Activated CD8-positive, alpha-beta T cell treated with anti-CD3 and anti-CD28 coated beads, Interleukin-2, amount 10 ng/mL, durations not matched to agents 7 days and 5 days (primary cell): Measurements from ENCODE around the gene SPSB2. TPM values are rescaled to one million over a fixed set of nuclear protein-coding genes. Genes with fewer than 3 reads are reported as not detected.

Source experiments
- ATAC-seq: fragments of 150-1000 bp; cut with Tn5 transposase; one replicate; pipeline ENCODE4 v1.10.0; 2021; ENCODE audit warnings: moderate library complexity
- CTCF ChIA-PET: fragments of 350-600 bp; sonication (Branson Sonifier 250); formaldehyde crosslinking; loops from one replicate; lab custom pipeline; 2021; ENCODE audit warnings: antibody characterized with exemption; lab: Charles Lee
- POLR2A ChIA-PET: fragments of 350-600 bp; sonication (Branson Sonifier 250); formaldehyde crosslinking; loops from one replicate; lab custom pipeline; 2021; ENCODE audit warnings: antibody characterized with exemption; lab: Charles Lee
- DNase-seq: peaks from one replicate; pipeline ENCODE4 v3.0.0-alpha.2; 2020
- H3K27ac Mint-ChIP-seq: one replicate; pipeline ENCODE4 v1.8.0; 2021; ENCODE audit warnings: mild to moderate bottlenecking, mixed read lengths
- H3K27me3 Mint-ChIP-seq: one replicate; pipeline ENCODE4 v1.8.0; 2021; ENCODE audit warnings: low read depth, mixed read lengths
- H3K36me3 Mint-ChIP-seq: one replicate; pipeline ENCODE4 v1.8.0; 2021; ENCODE audit warnings: low read depth, mixed read lengths
- H3K4me1 Mint-ChIP-seq: one replicate; pipeline ENCODE4 v1.8.0; 2021; ENCODE audit warnings: low read depth, mixed read lengths
- H3K4me3 Mint-ChIP-seq: one replicate; pipeline ENCODE4 v1.8.0; 2021; ENCODE audit warnings: mild to moderate bottlenecking, mixed read lengths
- H3K9me3 Mint-ChIP-seq: one replicate; pipeline ENCODE4 v1.8.0; 2022; ENCODE audit warnings: mixed read lengths; ENCODE audit not compliant: insufficient read depth
- total RNA-seq, 2 experiments: library from RNA; stranded (reverse); gene quantifications; one replicate each; pipeline ENCODE4 v1.2.3, GENCODE V29; 2021

Gene SPSB2
- total RNA-seq, 2 experiments from 2014 or later: 10.0 to 11.2 TPM

- CTCF ChIA-PET: interaction anchor here (0.9 kb wide), 2 partner anchors 9 to 27 kb away, joined by 3 to 4 read pairs; no protein-coding TSS in a partner anchor
- Mint-ChIP-seq H3K4me3 (no peak overlapping the region), H3K36me3 (peaks cover 59% of the 10 kb centered on the region), H3K27ac (no peak overlapping the region), H3K27me3 (no peaks in the 10 kb centered on the region), H3K4me1 (peaks cover 15% of the 10 kb centered on the region), H3K9me3 (no peaks in the 10 kb centered on the region)
- POLR2A ChIA-PET: interaction anchor here (0.7 kb wide), 1 partner anchor 10 kb away, joined by 4 read pairs; no protein-coding TSS in a partner anchor
- DNase-seq (no peak), ATAC-seq (no peak)
Observed at GRCh38 chr12:6863033-6863432, 10.1 kb downstream of the SPSB2 start.

DNA sequence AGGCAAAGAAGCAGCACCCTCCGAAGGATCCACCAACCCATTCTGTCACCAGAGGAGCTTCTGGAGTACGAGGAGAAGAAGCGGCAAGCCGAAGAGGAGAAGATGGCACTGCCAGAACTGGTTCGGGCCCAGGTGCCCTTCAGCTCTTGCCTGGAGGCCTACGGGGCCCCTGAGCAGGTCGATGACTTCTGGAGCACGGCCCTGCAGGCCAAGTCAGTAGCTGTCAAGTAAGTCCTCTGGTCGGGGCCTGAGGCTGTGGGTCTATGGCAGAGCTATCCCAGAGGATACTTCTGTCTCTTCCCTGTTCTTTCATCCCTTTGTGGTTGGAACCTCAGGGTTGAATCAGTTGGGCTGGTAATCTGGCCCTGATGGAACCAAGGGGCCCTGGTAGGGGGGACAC lies 11.7 kb downstream of the SPSB2 start:
- H3K36me3 Mint-ChIP-seq: peaks cover 66% of the 10 kb centered on the region

DNA sequence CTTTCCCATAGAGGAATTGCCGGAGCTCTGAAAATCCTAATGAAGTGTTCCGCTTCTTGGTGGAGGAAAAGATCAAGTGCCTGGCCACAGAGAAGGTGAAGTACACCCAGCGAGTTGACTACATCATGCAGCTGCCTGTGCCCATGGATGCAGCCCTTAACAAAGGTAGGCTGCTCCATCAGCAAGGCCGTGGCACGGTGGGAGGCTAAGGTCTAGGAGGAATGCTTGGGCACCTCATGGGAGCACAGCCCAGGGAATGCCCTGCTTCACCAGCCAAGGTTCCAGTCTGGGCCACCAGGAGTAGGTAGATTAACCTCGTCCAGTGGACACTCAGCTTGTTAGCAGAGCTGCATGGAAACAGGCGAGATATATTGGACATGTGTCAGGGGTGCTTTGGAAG lies 12.2 kb downstream of the SPSB2 start:
- Mint-ChIP-seq H3K27ac (no peak overlapping the region), H3K9me3 (no peaks in the 10 kb centered on the region), H3K36me3 (peaks cover 65% of the 10 kb centered on the region), H3K4me3 (no peak overlapping the region), H3K4me1 (peaks cover 2% of the 10 kb centered on the region), H3K27me3 (no peaks in the 10 kb centered on the region)
- ChIA-PET CTCF (interaction anchor here (1.0 to 1.1 kb wide), 2 partner anchors 11 to 323 kb away, joined by 3 read pairs; no protein-coding TSS in a partner anchor), POLR2A (interaction anchor here (0.7 to 1.8 kb wide), 3 partner anchors 9 to 83 kb away, joined by 3 to 13 read pairs (median 4); partner anchors contain the start of genes C12orf57, CDCA3, RNU7-1 and USP5)
- ATAC-seq (no peak), DNase-seq (no peak)

More for the DNA sequence above, 11.7 kb downstream of the SPSB2 start:
- no peak for DNase-seq
- ATAC-seq: no peak
- ChIA-PET POLR2A (interaction anchor here (0.7 to 1.8 kb wide), 3 partner anchors 9 to 82 kb away, joined by 3 to 13 read pairs (median 4); partner anchors contain the start of genes C12orf57, CDCA3, RNU7-1 and USP5), CTCF (interaction anchor here (1.0 to 1.1 kb wide), 2 partner anchors 11 to 324 kb away, joined by 3 read pairs; no protein-coding TSS in a partner anchor)
- Mint-ChIP-seq H3K27ac (no peak overlapping the region), H3K9me3 (no peaks in the 10 kb centered on the region), H3K4me3 (no peak overlapping the region), H3K4me1 (peaks cover 6% of the 10 kb centered on the region), H3K27me3 (no peaks in the 10 kb centered on the region)

DNA sequence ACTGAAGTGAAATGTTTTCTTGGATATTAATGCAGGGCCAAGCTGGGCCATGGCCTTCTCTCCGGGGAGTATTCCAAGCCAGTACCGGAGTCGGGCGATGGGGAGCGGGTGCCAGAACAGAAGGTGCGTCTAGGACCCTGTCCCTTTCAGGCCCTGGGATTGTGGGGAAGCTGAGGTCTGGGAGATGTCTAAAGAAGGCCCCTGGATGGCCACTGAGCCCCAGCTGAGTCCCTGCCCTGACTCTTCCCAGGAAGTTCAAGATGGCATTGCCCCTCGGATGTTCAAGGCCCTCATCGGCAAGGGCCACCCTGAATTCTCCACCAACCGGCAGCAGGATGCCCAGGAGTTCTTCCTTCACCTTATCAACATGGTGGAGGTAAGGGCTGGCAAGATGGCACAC lies 13.0 kb downstream of the SPSB2 start:
- no peak overlapping the region for H3K4me3 Mint-ChIP-seq
- no peaks in the 10 kb centered on the region for H3K9me3 Mint-ChIP-seq
- POLR2A ChIA-PET: no interaction called here
- no peaks in the 10 kb centered on the region for H3K4me1 Mint-ChIP-seq
- no peaks in the 10 kb centered on the region for H3K27me3 Mint-ChIP-seq
- CTCF ChIA-PET: interaction anchor here (1.0 kb wide), 1 partner anchor 323 kb away, joined by 3 read pairs; no protein-coding TSS in a partner anchor
- no peak overlapping the region for H3K27ac Mint-ChIP-seq
- DNase-seq (no peak), ATAC-seq (no peak)
- peaks cover 65% of the 10 kb centered on the region for H3K36me3 Mint-ChIP-seq

GRCh38 chr12:6858799-6859198 lies 14.3 kb downstream of the SPSB2 start:
- ChIA-PET POLR2A (no interaction called here), CTCF (no interaction called here)
- no peak for ATAC-seq
- H3K9me3 Mint-ChIP-seq: no peaks in the 10 kb centered on the region
- no peak for DNase-seq
- H3K36me3 Mint-ChIP-seq: peaks cover 64% of the 10 kb centered on the region
- no peaks in the 10 kb centered on the region for H3K27me3 Mint-ChIP-seq
- H3K4me3 Mint-ChIP-seq: no peak overlapping the region
- no peak overlapping the region for H3K27ac Mint-ChIP-seq
- peaks cover 10% of the 10 kb centered on the region for H3K4me1 Mint-ChIP-seq

GRCh38 chr12:6855322-6855721 lies 17.8 kb downstream of the SPSB2 start:
- Mint-ChIP-seq H3K4me3 (no peak overlapping the region), H3K27me3 (no peaks in the 10 kb centered on the region), H3K9me3 (no peaks in the 10 kb centered on the region), H3K4me1 (peaks cover 23% of the 10 kb centered on the region), H3K36me3 (peaks cover 46% of the 10 kb centered on the region), H3K27ac (no peak overlapping the region)
- ChIA-PET POLR2A (interaction anchor here (6.6 kb wide), 1 partner anchor 12 kb away, joined by 93 read pairs; the partner anchor contains the start of gene TPI1), CTCF (interaction anchor here (7.0 to 13.9 kb wide), 2 partner anchors 16 to 19 kb away, joined by 121 to 130 read pairs; partner anchors contain the start of genes GNB3 and SPSB2)
- DNase-seq (no peak), ATAC-seq (no peak)

- ChIA-PET CTCF (interaction anchor here (1.2 to 13.9 kb wide), 5 partner anchors 13 to 101 kb away, joined by 5 to 130 read pairs (median 23); partner anchors contain the start of genes GNB3, MLF2, SPSB2 and TPI1), POLR2A (interaction anchor here (4.0 to 6.6 kb wide), 2 partner anchors 13 to 18 kb away, joined by 47 to 93 read pairs; partner anchors contain the start of genes SPSB2 and TPI1)
- H3K4me3 Mint-ChIP-seq: no peak overlapping the region
- H3K36me3 Mint-ChIP-seq: peaks cover 49% of the 10 kb centered on the region
- H3K9me3 Mint-ChIP-seq: no peaks in the 10 kb centered on the region
- ATAC-seq: no peak
- H3K27me3 Mint-ChIP-seq: no peaks in the 10 kb centered on the region
- no peak for DNase-seq
- H3K27ac Mint-ChIP-seq: peak overlapping the region; percentile 98
- H3K4me1 Mint-ChIP-seq: peaks cover 35% of the 10 kb centered on the region
Observed at GRCh38 chr12:6854036-6854435, 19.1 kb downstream of the SPSB2 start.

DNA sequence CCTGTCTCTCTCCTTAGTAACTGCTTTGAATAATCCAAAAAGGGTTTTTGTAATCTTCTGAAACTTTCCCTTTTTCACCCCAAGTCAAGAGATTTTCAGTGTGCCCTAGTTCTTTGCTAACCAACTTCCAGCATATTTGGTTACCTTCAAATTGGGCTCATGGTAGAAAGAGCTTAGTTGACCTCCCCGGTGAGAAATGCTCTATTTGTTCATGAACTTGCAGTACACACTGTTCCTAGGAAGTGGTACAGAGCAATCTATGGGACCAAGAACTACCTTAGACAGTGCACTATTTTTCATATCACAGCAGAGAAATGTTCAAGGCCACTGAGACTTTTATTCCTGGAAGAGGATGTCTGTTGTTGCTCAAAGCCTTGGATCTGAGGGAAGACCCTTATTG lies 19.5 kb downstream of the SPSB2 start:
- ATAC-seq (no peak), DNase-seq (no peak)
- CTCF ChIA-PET: interaction anchor here (1.2 to 13.9 kb wide), 7 partner anchors 14 to 130 kb away, joined by 4 to 130 read pairs (median 19); partner anchors contain the start of genes COPS7A, GNB3, MLF2 and SPSB2
- peak overlapping the region; percentile 98 for H3K27ac Mint-ChIP-seq
- H3K4me3 Mint-ChIP-seq: peak overlapping the region; percentile 90
- no peaks in the 10 kb centered on the region for H3K27me3 Mint-ChIP-seq
- POLR2A ChIA-PET: interaction anchor here (1.2 to 6.6 kb wide), 6 partner anchors 10 to 100 kb away, joined by 4 to 93 read pairs (median 20); partner anchors contain the start of genes C12orf57, MLF2, RNU7-1 and SPSB2
- H3K9me3 Mint-ChIP-seq: no peaks in the 10 kb centered on the region
- H3K36me3 Mint-ChIP-seq: peaks cover 53% of the 10 kb centered on the region
- H3K4me1 Mint-ChIP-seq: peaks cover 38% of the 10 kb centered on the region

- Mint-ChIP-seq H3K36me3 (peaks cover 55% of the 10 kb centered on the region), H3K27me3 (no peaks in the 10 kb centered on the region), H3K9me3 (no peaks in the 10 kb centered on the region), H3K27ac (peak overlapping the region; percentile 98), H3K4me1 (peaks cover 42% of the 10 kb centered on the region), H3K4me3 (peak overlapping the region; percentile 90)
- DNase-seq (peak; percentile 74), ATAC-seq (peak; percentile 3)
- CTCF ChIA-PET: interaction anchor here (0.6 to 13.9 kb wide), 18 partner anchors 11 to 282 kb away, joined by 3 to 130 read pairs (median 6); partner anchors contain the start of genes COPS7A, GNB3, LPCAT3 and MLF2
- POLR2A ChIA-PET: interaction anchor here (0.7 to 6.6 kb wide), 21 partner anchors 9 to 318 kb away, joined by 3 to 93 read pairs (median 6); partner anchors contain the start of genes C12orf57, COPS7A, GAPDH and MLF2
Observed at GRCh38 chr12:6852651-6853354, 20.3 kb downstream of the SPSB2 start.

DNA sequence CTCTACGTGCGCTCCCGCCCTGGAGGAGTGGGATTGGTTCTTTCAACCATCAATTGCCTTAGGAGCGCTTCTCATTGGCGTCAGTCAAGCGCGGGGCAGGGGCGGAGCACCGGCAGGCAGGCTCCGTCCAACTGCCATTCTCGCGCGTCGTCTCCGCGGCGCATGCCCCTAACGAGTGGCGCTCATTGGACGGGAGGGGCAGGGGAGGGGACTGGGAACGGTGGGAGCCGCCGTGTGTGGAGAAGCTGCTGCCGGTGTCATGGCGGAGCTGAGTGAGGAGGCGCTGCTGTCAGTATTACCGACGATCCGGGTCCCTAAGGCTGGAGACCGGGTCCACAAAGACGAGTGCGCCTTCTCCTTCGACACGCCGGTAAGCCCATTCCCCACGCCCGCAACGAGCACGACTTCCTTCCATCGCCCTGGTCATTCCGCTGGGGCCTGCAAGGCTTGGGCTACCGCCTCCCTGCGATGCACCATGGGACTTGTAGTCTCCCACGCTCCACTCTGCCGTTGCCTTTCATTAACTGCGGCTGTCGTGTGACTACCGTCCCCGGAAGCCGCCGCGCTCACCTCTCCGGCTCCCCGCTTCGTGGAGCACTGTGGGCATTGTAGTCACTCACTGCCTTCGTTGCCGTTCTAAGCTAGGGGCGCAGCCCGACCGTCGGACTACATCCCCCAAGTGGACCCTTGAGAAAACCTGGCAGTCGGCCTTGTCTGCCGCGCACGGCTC lies 21.0 kb downstream of the SPSB2 start, which contains the start of gene USP5:
Gene USP5 (plus strand): TSS at position 230 of the 730 bp plus-strand sequence. CDS start 30 bp downstream, at position 260.
- peak within 1 kb of the TSS; percentile 98 for H3K27ac Mint-ChIP-seq
- ATAC-seq: peak; percentile 83
- H3K4me1 Mint-ChIP-seq: peaks cover 44% of the 10 kb centered on the region

More for the DNA sequence above, 21.0 kb downstream of the SPSB2 start, which contains the start of gene USP5:
- Mint-ChIP-seq H3K9me3 (no peaks in the 10 kb centered on the region), H3K4me3 (peak within 1 kb of the TSS; percentile 90), H3K36me3 (peaks cover 54% of the 10 kb centered on the region), H3K27me3 (no peaks in the 10 kb centered on the region)
- ChIA-PET POLR2A (interaction anchor here (0.7 to 6.6 kb wide), 29 partner anchors 9 to 359 kb away, joined by 3 to 93 read pairs (median 5); partner anchors contain the start of genes C12orf57, COPS7A, GAPDH and GNB3), CTCF (interaction anchor here (0.6 to 13.9 kb wide), 21 partner anchors 10 to 314 kb away, joined by 3 to 130 read pairs (median 5); partner anchors contain the start of genes COPS7A, GNB3, LPCAT3 and MLF2)
- peak; percentile 99 for DNase-seq
